ENCODE results near the gene BAD.

Gene BAD

DNA sequence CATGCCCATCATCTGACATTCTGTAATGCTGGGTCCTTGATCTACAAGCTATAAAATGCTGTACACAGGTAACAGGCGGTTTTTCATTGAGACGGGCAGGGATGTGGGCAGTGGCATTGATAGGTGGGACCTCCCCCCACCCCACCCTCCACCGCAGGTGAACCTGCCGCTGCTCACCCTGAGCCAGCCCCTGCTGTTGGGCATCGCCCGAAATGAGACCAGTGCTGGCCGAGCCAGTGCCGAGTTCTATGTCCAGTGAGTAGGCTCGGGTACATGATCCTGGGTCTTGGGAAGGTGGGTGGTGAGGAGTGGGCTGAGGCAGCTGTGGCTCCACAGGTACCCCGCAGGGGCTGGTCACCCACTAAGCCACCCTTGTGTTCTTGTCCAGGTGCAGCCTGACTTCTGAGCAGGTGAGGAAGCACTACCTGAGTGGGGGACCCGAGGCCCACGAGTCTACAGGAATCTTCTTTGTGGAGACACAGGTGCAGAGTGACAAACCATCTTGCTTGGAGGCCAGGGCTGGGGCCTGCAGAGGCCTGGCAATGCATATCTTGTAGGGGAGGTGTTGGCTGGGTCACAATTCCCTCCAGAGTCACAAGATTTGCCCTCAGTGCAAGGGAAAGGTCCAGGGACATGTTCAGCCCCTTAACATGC is 55.2 kb downstream of the BAD start:
- TF ChIP-seq, protein P1, sequence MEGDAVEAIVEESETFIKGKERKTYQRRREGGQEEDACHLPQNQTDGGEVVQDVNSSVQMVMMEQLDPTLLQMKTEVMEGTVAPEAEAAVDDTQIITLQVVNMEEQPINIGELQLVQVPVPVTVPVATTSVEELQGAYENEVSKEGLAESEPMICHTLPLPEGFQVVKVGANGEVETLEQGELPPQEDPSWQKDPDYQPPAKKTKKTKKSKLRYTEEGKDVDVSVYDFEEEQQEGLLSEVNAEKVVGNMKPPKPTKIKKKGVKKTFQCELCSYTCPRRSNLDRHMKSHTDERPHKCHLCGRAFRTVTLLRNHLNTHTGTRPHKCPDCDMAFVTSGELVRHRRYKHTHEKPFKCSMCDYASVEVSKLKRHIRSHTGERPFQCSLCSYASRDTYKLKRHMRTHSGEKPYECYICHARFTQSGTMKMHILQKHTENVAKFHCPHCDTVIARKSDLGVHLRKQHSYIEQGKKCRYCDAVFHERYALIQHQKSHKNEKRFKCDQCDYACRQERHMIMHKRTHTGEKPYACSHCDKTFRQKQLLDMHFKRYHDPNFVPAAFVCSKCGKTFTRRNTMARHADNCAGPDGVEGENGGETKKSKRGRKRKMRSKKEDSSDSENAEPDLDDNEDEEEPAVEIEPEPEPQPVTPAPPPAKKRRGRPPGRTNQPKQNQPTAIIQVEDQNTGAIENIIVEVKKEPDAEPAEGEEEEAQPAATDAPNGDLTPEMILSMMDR (IDR thresholded peaks at IDR 0.05; ENCODE audit: insufficient read depth, missing control alignments) = no peak
- FAIRE-seq = no peak

DNA sequence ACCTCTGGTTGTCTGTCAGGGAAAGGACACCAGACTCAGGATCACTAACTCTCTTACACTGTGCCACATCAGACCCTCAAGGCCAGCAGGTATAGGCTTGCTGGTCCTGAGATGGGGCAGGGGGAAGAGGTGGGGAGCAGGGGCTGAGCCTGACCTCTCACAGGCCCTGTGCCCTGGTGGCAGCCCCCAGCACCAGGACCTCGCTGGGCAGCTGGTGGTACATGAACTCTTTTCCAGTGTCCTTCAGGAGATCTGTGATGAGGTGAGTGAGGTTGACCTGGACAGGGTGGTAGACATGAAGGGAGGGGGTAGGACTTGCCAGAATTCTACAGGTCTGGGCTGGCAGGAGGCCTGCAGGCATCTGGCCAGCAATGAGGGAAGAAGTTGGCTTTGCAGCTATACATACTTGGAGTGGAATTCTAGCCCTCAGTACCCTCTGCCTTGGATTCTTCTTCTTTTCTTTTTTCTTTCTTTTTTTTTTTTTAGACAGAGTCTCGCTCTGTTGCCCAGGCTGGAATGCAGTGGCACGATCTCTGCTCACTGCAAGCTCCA is 57.0 kb downstream of the BAD start:
- TF ChIP-seq, protein P1 (IDR thresholded peaks at IDR 0.05; ENCODE audit: insufficient read depth, missing control alignments) = no peak
- DNase-seq (ENCODE audit: insufficient read length, low spot score) = no peak
- no peak for FAIRE-seq

More for the DNA sequence above, 55.2 kb downstream of the BAD start:
- DNase-seq (ENCODE audit: insufficient read length, low spot score) = no peak

DNA sequence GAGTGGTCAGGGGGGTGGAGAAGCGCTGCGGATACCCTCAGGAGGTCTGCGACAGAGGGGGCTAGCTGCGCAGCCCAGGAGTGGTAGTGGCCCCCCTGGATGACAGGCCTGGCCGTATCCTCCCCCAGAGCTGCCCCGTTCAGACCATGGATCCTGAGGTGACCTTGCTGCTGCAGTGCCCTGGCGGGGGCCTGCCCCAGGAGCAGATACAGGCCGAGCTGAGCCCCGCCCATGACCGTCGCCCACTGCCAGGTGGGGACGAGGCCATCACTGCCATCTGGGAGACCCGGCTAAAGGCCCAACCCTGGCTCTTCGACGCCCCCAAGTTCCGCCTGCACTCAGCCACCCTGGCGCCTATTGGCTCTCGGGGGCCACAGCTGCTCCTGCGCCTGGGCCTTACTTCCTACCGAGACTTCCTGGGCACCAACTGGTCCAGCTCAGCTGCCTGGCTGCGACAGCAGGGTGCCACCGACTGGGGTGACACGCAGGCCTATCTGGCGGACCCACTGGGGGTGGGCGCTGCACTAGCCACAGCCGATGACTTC is 57.9 kb downstream of the BAD start:
- TF ChIP-seq, protein P1 (IDR thresholded peaks at IDR 0.05; ENCODE audit: insufficient read depth, missing control alignments) = no peak
- DNase-seq (ENCODE audit: insufficient read length, low spot score) (no peak), FAIRE-seq (no peak)

DNA sequence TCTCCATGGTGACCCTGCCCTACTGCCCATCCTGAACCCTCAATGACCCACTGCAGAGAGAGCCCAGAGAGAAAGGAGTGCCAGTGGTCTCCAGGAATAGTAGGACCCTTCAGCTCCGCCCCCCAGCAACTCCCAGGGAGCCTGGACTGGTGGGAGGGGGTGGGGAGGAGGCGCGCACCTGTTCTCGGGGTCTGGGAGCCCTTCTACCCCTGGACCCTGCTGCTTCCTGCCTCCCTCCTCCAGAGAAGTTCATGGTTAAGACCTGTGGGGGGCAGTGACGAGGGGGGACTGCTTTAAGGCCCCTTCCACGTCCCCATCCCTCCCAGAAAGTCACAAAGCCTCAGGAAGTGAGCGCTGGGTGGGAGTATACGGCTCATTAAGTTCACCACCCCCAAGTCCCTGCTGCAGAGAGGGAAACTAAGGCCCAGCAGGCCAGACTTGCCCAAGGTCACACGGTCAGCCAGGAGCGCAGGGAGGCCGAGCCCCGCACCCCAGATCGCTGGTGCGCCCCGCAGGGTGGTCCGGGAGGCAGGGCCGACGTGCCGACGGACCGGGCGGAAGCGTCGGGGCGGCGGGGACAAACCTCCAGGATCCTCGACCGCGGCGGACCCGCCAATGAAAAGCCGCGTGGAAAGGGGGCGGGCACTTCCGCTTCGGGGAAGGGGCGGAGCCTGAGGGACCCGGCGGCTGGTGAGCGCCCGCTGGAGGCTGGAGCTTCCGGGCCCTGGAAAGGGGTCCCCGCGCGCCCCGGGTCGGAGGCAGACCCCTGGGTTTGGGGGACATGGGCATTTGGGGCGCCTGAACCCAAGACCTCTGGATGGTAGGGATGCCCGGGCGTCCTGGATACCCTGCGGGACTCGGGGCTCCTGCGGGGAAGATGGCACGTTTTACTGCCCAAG is 58.6 kb downstream of the BAD start, which contains the start of the genes NUDT22 and TRPT1:
Gene NUDT22 (plus strand): TSS at position 667 of the 899 bp plus-strand sequence. CDS start 379 bp downstream, outside the sequence.
Gene TRPT1 (minus strand): TSS at position 579 of the 899 bp plus-strand sequence. CDS start 326 bp downstream, at position 253.
- TF ChIP-seq, protein P1 (IDR thresholded peaks at IDR 0.05; ENCODE audit: insufficient read depth, missing control alignments) = peak; percentile 12
- FAIRE-seq = no peak
- DNase-seq (ENCODE audit: insufficient read length, low spot score) = peak; percentile 92

DNA sequence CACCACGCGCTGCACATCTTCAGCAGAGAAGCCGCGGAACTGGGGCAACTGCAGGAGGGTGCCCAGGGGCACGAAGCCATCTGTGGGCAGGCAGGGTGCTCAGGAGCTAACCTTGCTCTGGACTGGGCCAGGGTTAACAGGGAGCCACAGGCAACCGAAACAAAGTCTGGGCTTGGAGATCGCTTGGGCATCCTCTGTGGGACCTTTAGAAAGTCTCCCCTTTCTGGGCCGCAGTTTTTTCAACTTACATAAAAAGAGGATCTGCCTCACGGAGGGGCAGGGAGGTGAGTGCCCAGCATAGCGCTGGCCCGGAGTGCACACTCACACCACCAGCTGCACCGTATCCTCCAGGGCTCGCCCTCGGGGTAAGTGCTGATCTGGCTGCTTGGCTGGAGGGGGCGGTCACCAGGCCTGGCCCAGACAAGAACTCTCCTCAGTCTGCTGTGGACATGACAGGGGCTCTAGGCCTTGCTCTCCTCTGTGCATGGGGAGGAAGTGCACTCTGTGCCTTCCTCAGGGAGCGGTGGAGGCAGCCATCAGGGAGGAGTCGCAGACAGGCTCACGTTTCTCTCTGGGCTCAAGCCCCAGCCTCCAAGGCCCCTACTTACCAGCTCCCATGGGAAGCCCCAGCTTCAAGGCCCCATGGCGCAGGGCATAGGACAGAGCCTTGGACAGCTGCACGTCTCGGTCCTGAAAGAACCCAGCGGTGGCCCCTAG is 59.4 kb downstream of the BAD start:
- FAIRE-seq = no peak
- no peak for DNase-seq (ENCODE audit: insufficient read length, low spot score)
- TF ChIP-seq, protein P1 (IDR thresholded peaks at IDR 0.05; ENCODE audit: insufficient read depth, missing control alignments) = no peak

DNA sequence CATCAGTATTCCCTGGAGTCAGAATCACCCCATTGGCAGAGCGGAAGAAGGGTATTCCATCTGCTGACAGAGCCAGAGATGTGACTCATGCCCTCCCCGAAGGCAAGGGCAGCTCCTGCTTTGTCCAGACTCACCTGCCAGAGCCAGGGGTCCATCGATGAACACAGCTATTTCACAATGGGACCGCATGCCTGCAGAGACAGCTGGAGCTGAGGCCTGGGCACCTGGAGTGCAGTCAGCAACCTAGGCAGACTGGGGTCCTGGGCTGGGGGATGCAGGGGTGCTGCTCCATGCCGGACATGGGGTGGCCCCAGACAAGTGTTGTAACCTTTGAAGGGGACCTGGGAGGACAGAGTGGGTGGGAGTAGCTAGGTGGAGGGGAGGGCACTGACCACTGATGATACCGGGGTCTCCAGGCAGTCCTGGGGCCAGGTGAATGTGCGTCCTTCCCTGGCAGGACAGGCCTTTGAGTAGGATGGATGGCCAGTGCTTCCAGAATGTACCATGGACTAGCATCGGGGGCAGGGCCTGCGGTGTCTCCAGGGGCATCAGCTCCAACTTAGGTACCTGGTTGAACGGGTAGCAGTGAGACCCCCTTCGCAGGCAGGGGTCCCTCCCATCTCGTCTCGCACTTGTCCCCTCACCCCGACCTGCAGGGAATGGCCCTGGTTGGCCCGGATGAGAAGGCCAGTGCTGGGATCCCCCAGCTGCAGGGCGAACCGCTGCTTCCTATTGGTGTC is 60.1 kb downstream of the BAD start:
- DNase-seq (ENCODE audit: insufficient read length, low spot score) (no peak), FAIRE-seq (no peak)
- TF ChIP-seq, protein P1 (IDR thresholded peaks at IDR 0.05; ENCODE audit: insufficient read depth, missing control alignments) = no peak
